ENCODE data around the gene ULK4.

DNA sequence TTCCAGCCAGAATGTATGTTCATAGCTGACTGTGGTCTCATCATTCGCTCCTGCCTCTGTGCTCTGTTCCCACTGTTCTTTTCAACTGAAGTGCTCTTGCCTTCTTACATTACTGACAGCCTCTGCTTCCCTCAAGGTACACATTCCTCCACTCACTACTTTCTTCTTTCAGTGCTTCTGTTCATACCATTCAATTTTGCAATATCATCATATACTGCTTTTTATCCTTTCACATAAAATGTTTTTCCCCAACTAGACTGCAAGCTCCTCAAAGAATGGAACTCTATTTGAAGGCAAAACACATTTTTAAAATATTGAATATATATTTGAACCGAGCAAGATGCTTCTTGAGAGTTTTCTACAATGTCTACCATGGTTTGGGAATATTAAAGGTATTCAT is 471.5 kb downstream of the ULK4 start:
- TF ChIP-seq, protein P1, sequence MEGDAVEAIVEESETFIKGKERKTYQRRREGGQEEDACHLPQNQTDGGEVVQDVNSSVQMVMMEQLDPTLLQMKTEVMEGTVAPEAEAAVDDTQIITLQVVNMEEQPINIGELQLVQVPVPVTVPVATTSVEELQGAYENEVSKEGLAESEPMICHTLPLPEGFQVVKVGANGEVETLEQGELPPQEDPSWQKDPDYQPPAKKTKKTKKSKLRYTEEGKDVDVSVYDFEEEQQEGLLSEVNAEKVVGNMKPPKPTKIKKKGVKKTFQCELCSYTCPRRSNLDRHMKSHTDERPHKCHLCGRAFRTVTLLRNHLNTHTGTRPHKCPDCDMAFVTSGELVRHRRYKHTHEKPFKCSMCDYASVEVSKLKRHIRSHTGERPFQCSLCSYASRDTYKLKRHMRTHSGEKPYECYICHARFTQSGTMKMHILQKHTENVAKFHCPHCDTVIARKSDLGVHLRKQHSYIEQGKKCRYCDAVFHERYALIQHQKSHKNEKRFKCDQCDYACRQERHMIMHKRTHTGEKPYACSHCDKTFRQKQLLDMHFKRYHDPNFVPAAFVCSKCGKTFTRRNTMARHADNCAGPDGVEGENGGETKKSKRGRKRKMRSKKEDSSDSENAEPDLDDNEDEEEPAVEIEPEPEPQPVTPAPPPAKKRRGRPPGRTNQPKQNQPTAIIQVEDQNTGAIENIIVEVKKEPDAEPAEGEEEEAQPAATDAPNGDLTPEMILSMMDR (IDR thresholded peaks at IDR 0.05): no peak
- TF ChIP-seq POLR2AphosphoS5 (IDR thresholded peaks at IDR 0.05; ENCODE audit: low read depth, low read length): no peak
